HepG2 (cell line): ENCODE data around the gene ETV5. TPM values are rescaled to one million over a fixed set of nuclear protein-coding genes. Genes with fewer than 3 reads are reported as not detected.

Experiments used
- CBX5 ChIP-seq: sonication (generic); formaldehyde crosslinking; IDR thresholded peaks from 2 replicates; pipeline ENCODE4 v1.4.0; 2020; ENCODE audit warnings: missing genetic modification reagents, borderline replicate concordance
- ESRRA ChIP-seq: sonication (generic); formaldehyde crosslinking; IDR thresholded peaks from 2 replicates; pipeline ENCODE4 v1.5.1; 2020; ENCODE audit warnings: mild to moderate bottlenecking, low read depth, missing genetic modification reagents
- HCFC1 ChIP-seq: fragments of 150-350 bp; IDR thresholded peaks from 2 replicates; pipeline ENCODE4 v1.6.1; 2014; ENCODE audit warnings: low read depth, low read length
- JDP2 ChIP-seq: sonication (generic); formaldehyde crosslinking; IDR thresholded peaks from 2 replicates; pipeline ENCODE4 v1.8.1; 2022; ENCODE audit warnings: missing genetic modification reagents, borderline replicate concordance
- KDM4B ChIP-seq: sonication (generic); formaldehyde crosslinking; IDR thresholded peaks from 2 replicates; pipeline ENCODE4 v1.4.0; 2020; ENCODE audit warnings: missing genetic modification reagents
- MZF1 ChIP-seq: sonication (generic); formaldehyde crosslinking; IDR thresholded peaks from 2 replicates; pipeline ENCODE4 v1.8.1; 2023; ENCODE audit warnings: mild to moderate bottlenecking, missing genetic modification reagents, borderline replicate concordance
- RBM22 ChIP-seq: fragments of 200-400 bp; formaldehyde crosslinking; optimal IDR thresholded peaks from 2 replicates; pipeline ENCODE3; 2017; ENCODE audit warnings: mild to moderate bottlenecking, low read length, moderate library complexity
- RFXANK ChIP-seq: IDR thresholded peaks from 2 replicates; pipeline ENCODE4 v1.6.1; 2016
- ZNF207 ChIP-seq: fragments of 450-650 bp; IDR thresholded peaks from 2 replicates; pipeline ENCODE4 v1.6.1; 2016; ENCODE audit warnings: antibody characterized with exemption, borderline replicate concordance
- ZNF317 ChIP-seq: sonication (generic); formaldehyde crosslinking; IDR thresholded peaks from 2 replicates; pipeline ENCODE4 v1.5.0; 2020; ENCODE audit warnings: mild to moderate bottlenecking, missing genetic modification reagents
- ZNF557 ChIP-seq: sonication (generic); formaldehyde crosslinking; IDR thresholded peaks from 2 replicates; pipeline ENCODE4 v1.4.0; 2020; ENCODE audit warnings: missing genetic modification reagents
- ZNF746 ChIP-seq: sonication (generic); formaldehyde crosslinking; IDR thresholded peaks from 2 replicates; pipeline ENCODE4 v1.8.0; 2022; ENCODE audit warnings: mild to moderate bottlenecking, missing genetic modification reagents
- ZNF747 ChIP-seq: sonication (generic); formaldehyde crosslinking; IDR thresholded peaks from 2 replicates; pipeline ENCODE4 v1.8.1; 2023; ENCODE audit warnings: missing genetic modification reagents, mild to moderate bottlenecking, borderline replicate concordance
- ZNF816 ChIP-seq: sonication (generic); formaldehyde crosslinking; IDR thresholded peaks from 2 replicates; pipeline ENCODE4 v1.8.0; 2022; ENCODE audit warnings: missing genetic modification reagents, mild to moderate bottlenecking, borderline replicate concordance
- ZSCAN25 ChIP-seq: sonication (generic); formaldehyde crosslinking; IDR thresholded peaks from 2 replicates; pipeline ENCODE4 v1.8.0; 2022; ENCODE audit warnings: mild to moderate bottlenecking, missing genetic modification reagents
- ZSCAN30 ChIP-seq: sonication (generic); formaldehyde crosslinking; IDR thresholded peaks from 2 replicates; pipeline ENCODE4 v1.5.0; 2020; ENCODE audit warnings: mild to moderate bottlenecking, missing genetic modification reagents
- polyA plus RNA-seq, 8 experiments: library from polyadenylated mRNA; depleted of rRNA in 3 of 8; stranded (reverse) in 7 of 8; unstranded in 1 of 8; fragments of >200 nt; fragmentation: Illumina TruSeq in 4 of 8; extraction: Trizol in 4 of 8; gene quantifications; 2 replicates each; pipeline versions ENCODE4 v1.2.1 to v1.2.3, GENCODE V29; 2011 to 2016; ENCODE audit warnings: low read depth in 4 of 8, missing spikeins in 1 of 8, mixed read lengths in 1 of 8; ENCODE audit not compliant: insufficient read depth in 1 of 8
- total RNA-seq, 5 experiments: library from RNA; depleted of rRNA; stranded (reverse); fragments of >200 nt; fragmentation: Illumina TruSeq; extraction: Trizol; gene quantifications; 2 replicates each; pipeline ENCODE4 v1.2.3, GENCODE V29; 2016; ENCODE audit warnings: low read depth in 1 of 5
- TF ChIP-seq, protein P1 (sequence below): IDR thresholded peaks from 2 replicates; pipeline ENCODE4 v1.6.1; 2016; ENCODE audit warnings: low read depth, borderline replicate concordance
- TF ChIP-seq, protein P2 (sequence below): sonication (generic); formaldehyde crosslinking; IDR thresholded peaks from 2 replicates; pipeline ENCODE4 v1.5.0; 2020; ENCODE audit warnings: mild to moderate bottlenecking, missing genetic modification reagents, moderate library complexity
- TF ChIP-seq, protein P3 (sequence below): sonication (generic); formaldehyde crosslinking; IDR thresholded peaks from 2 replicates; pipeline ENCODE4 v1.8.0; 2022; ENCODE audit warnings: mild to moderate bottlenecking, missing genetic modification reagents, moderate library complexity
- TF ChIP-seq, protein P4 (sequence below): sonication (generic); formaldehyde crosslinking; conservative IDR thresholded peaks from 2 replicates; pipeline ENCODE4 v1.5.0; 2020; ENCODE audit warnings: missing genetic modification reagents
- TF ChIP-seq, protein P5 (sequence below): sonication (generic); formaldehyde crosslinking; IDR thresholded peaks from 2 replicates; pipeline ENCODE4 v1.5.0; 2020; ENCODE audit warnings: mild to moderate bottlenecking, missing genetic modification reagents
- TF ChIP-seq, protein P6 (sequence below): sonication (generic); formaldehyde crosslinking; IDR thresholded peaks from 2 replicates; pipeline ENCODE4 v1.5.0; 2020; ENCODE audit warnings: missing genetic modification reagents, mild to moderate bottlenecking, borderline replicate concordance

The ETV5 gene
- total and polyA plus RNA-seq, 2 of the 13 experiments (the other 11 are each of a cell fraction or from before 2014, with no cell fraction given), result 52.9 to 57.2 TPM

DNA sequence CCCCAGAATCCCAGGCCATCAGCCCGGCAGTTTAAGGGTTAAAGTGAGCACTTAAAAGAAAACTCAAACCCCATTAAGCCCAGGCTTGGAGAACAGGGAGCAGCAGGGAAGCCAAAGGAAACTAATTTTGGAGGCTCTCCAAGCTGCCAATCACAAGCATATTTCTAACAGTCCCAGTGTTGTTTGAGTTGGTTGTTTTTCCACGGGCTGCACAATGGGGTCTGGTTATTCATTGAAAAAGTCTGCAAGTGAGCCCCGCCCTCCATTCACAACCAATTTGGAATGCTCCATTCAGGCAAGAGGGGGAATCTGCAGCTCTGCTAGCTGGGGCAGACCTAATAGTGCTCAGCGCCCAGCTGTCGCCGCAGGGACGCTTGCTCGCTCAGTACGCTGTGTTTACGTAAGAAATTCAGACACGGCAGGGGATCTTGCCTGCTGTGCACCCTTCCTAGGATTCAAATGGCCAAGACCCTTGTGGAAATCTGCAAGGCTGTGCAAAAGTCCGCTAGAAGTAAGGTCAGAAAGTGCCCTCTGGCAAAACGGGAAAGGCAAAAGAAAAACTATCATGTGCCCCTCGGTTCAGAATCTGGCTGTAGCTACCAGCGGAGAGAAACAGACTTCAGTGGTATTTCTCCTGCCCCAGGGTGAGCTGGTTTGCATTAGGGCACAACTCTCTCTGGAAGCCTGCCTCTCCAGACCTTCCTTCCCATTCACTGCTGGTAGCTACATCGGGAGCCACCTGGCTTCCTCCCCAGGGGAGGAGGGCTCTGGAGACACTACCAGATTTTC lies 11.0 kb downstream of the ETV5 start (continued):
- peak; percentile 42; the same call in 1 of the 2 replicates for TF ChIP-seq ZSCAN30
- TF ChIP-seq ZSCAN25 (CRISPR knock-in tag), result 0 out of 2 replicates have a peak, but pooled peaks have one; percentile 64
- TF ChIP-seq, protein P1, sequence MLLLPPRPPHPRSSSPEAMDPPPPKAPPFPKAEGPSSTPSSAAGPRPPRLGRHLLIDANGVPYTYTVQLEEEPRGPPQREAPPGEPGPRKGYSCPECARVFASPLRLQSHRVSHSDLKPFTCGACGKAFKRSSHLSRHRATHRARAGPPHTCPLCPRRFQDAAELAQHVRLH, result peak; percentile 47; the same call in 1 of the 2 replicates
- TF ChIP-seq, protein P2, sequence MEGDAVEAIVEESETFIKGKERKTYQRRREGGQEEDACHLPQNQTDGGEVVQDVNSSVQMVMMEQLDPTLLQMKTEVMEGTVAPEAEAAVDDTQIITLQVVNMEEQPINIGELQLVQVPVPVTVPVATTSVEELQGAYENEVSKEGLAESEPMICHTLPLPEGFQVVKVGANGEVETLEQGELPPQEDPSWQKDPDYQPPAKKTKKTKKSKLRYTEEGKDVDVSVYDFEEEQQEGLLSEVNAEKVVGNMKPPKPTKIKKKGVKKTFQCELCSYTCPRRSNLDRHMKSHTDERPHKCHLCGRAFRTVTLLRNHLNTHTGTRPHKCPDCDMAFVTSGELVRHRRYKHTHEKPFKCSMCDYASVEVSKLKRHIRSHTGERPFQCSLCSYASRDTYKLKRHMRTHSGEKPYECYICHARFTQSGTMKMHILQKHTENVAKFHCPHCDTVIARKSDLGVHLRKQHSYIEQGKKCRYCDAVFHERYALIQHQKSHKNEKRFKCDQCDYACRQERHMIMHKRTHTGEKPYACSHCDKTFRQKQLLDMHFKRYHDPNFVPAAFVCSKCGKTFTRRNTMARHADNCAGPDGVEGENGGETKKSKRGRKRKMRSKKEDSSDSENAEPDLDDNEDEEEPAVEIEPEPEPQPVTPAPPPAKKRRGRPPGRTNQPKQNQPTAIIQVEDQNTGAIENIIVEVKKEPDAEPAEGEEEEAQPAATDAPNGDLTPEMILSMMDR (CRISPR knock-in tag), result no peak
- peak; percentile 22; the same call in 1 of the 2 replicates for TF ChIP-seq ZNF746
- no peak for TF ChIP-seq MZF1 (CRISPR knock-in tag)
- no peak; the same call in 1 of the 2 replicates for TF ChIP-seq RFXANK (CRISPR knock-in tag)
- TF ChIP-seq HCFC1, result no peak
- no peak for TF ChIP-seq JDP2 (CRISPR knock-in tag)
- TF ChIP-seq ZNF207, result no peak
- peak; percentile 59 for TF ChIP-seq RBM22
- 0 out of 2 replicates have a peak, but pooled peaks have one; percentile 31 for TF ChIP-seq ESRRA (CRISPR knock-in tag)
- TF ChIP-seq, protein P3, sequence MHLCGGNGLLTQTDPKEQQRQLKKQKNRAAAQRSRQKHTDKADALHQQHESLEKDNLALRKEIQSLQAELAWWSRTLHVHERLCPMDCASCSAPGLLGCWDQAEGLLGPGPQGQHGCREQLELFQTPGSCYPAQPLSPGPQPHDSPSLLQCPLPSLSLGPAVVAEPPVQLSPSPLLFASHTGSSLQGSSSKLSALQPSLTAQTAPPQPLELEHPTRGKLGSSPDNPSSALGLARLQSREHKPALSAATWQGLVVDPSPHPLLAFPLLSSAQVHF (CRISPR knock-in tag), result no peak
- no peak; the same call in 1 of the 2 replicates for TF ChIP-seq KDM4B (CRISPR knock-in tag)
- no peak; the same call in 1 of the 2 replicates for TF ChIP-seq ZNF317 (CRISPR knock-in tag)
- 0 out of 2 replicates have a peak, but pooled peaks have one; percentile 47 for TF ChIP-seq ZNF747 (CRISPR knock-in tag)
- TF ChIP-seq CBX5 (CRISPR knock-in tag), result no peak
- TF ChIP-seq, protein P4, sequence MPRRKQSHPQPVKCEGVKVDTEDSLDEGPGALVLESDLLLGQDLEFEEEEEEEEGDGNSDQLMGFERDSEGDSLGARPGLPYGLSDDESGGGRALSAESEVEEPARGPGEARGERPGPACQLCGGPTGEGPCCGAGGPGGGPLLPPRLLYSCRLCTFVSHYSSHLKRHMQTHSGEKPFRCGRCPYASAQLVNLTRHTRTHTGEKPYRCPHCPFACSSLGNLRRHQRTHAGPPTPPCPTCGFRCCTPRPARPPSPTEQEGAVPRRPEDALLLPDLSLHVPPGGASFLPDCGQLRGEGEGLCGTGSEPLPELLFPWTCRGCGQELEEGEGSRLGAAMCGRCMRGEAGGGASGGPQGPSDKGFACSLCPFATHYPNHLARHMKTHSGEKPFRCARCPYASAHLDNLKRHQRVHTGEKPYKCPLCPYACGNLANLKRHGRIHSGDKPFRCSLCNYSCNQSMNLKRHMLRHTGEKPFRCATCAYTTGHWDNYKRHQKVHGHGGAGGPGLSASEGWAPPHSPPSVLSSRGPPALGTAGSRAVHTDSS (CRISPR knock-in tag), result no peak
- TF ChIP-seq, protein P5, sequence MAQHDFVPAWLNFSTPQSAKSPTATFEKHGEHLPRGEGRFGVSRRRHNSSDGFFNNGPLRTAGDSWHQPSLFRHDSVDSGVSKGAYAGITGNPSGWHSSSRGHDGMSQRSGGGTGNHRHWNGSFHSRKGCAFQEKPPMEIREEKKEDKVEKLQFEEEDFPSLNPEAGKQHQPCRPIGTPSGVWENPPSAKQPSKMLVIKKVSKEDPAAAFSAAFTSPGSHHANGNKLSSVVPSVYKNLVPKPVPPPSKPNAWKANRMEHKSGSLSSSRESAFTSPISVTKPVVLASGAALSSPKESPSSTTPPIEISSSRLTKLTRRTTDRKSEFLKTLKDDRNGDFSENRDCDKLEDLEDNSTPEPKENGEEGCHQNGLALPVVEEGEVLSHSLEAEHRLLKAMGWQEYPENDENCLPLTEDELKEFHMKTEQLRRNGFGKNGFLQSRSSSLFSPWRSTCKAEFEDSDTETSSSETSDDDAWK (CRISPR knock-in tag), result no peak
- no peak; the same call in 1 of the 2 replicates for TF ChIP-seq ZNF557 (CRISPR knock-in tag)
- 0 out of 2 replicates have a peak, but pooled peaks have one; percentile 46 for TF ChIP-seq ZNF816 (CRISPR knock-in tag)
- TF ChIP-seq, protein P6, sequence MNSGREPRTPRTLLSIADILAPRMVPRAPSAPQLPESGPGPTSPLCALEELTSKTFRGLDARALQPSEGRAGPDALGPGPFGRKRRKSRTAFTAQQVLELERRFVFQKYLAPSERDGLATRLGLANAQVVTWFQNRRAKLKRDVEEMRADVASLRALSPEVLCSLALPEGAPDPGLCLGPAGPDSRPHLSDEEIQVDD (CRISPR knock-in tag), result no peak
